Fibroblast of lung (primary cell): ENCODE measurements around the gene PEPD. TPM values are rescaled to one million over a fixed set of nuclear protein-coding genes. Genes with fewer than 3 reads are reported as not detected.

Source experiments
- DNase-seq, 2 donors: peaks; one replicate each; pipeline versions ENCODE4 v3.0.0 to v3.0.0-alpha.2; 2010; ENCODE audit warnings: low read depth in 2 of 2
- H2AFZ ChIP-seq: 2 replicates; pipeline ENCODE4 v1.5.1; 2012; ENCODE audit warnings: low read length, control low read depth, inconsistent platforms
- H3K27ac ChIP-seq: 2 replicates; pipeline ENCODE4 v1.5.1; 2011; ENCODE audit warnings: low read length, control low read depth; ENCODE audit not compliant: insufficient read depth
- H3K27me3 ChIP-seq: 2 replicates; pipeline ENCODE4 v1.5.1; 2011; ENCODE audit warnings: mild to moderate bottlenecking, low read length; ENCODE audit not compliant: control insufficient read depth, insufficient read depth
- H3K36me3 ChIP-seq: 2 replicates; pipeline ENCODE4 v1.5.1; 2011; ENCODE audit warnings: low read length; ENCODE audit not compliant: control insufficient read depth, insufficient read depth
- H3K4me1 ChIP-seq: 2 replicates; pipeline ENCODE4 v1.5.1; 2011; ENCODE audit warnings: low read length; ENCODE audit not compliant: control insufficient read depth, insufficient read depth; ENCODE audit errors: extremely low read depth
- H3K4me2 ChIP-seq: 2 replicates; pipeline ENCODE4 v1.5.1; 2011; ENCODE audit warnings: low read length, control low read depth; ENCODE audit not compliant: insufficient read depth; ENCODE audit errors: extremely low read depth
- H3K4me3 ChIP-seq, 4 experiments: fragments of 200-600 bp in 1 of 4; sonication (generic) in 1 of 4; replicated peaks in 1 of 4; 2 replicates each; pipeline ENCODE4 v1.5.1; 2011 to 2016; ENCODE audit warnings: low read length in 4 of 4, low read depth in 3 of 4, mild to moderate bottlenecking in 3 of 4, control low read depth in 2 of 4, inconsistent platforms in 1 of 4, mixed read lengths in 1 of 4; ENCODE audit not compliant: insufficient read depth in 1 of 4; ENCODE audit errors: control extremely low read depth in 1 of 4
- H3K79me2 ChIP-seq: 2 replicates; pipeline ENCODE4 v1.5.1; 2012; ENCODE audit warnings: mild to moderate bottlenecking, low read length, inconsistent platforms; ENCODE audit not compliant: control insufficient read depth, insufficient read depth
- H3K9ac ChIP-seq: 2 replicates; pipeline ENCODE4 v1.5.1; 2011; ENCODE audit warnings: mild to moderate bottlenecking, low read length, control low read depth; ENCODE audit not compliant: insufficient read depth
- H3K9me3 ChIP-seq: 2 replicates; pipeline ENCODE4 v1.5.1; 2012; ENCODE audit warnings: low read depth, low read length; ENCODE audit not compliant: control insufficient read depth, insufficient read depth
- H4K20me1 ChIP-seq: 2 replicates; pipeline ENCODE4 v1.5.1; 2011; ENCODE audit warnings: low read length; ENCODE audit not compliant: control insufficient read depth, insufficient read depth; ENCODE audit errors: extremely low read depth
- CTCF ChIP-seq, 2 donors: IDR thresholded peaks in 1 of 2; conservative IDR thresholded peaks in 1 of 2; 1 replicate in 1 of 2; 2 replicates in 1 of 2; pipeline ENCODE4 v1.5.1; 2011 to 2012; ENCODE audit warnings: low read length in 2 of 2, control low read depth in 1 of 2, inconsistent platforms in 1 of 2, low read depth in 1 of 2, mild to moderate bottlenecking in 1 of 2
- EZH2 ChIP-seq: IDR thresholded peaks from 2 replicates; pipeline ENCODE4 v1.5.1; 2012; ENCODE audit warnings: low read length, control low read depth, mild to moderate bottlenecking; ENCODE audit errors: missing control alignments
- polyA plus RNA-seq, 2 donors: library from polyadenylated mRNA; depleted of rRNA in 1 of 2; stranded (reverse) in 1 of 2; unstranded in 1 of 2; fragments of >200 nt; gene quantifications; 2 replicates each; pipeline ENCODE4 v1.2.1, GENCODE V29; 2011 to 2012; ENCODE audit warnings: missing spikeins in 1 of 2
- total RNA-seq: library from RNA; depleted of rRNA; stranded (reverse); fragments of >200 nt; gene quantifications from 2 replicates; pipeline ENCODE4 v1.2.1, GENCODE V29; 2014

PEPD gene
- total and polyA plus RNA-seq, 2 donors (not counting 1 experiment from before 2014, with no cell fraction given) = 59.8 to 81.9 TPM

DNA sequence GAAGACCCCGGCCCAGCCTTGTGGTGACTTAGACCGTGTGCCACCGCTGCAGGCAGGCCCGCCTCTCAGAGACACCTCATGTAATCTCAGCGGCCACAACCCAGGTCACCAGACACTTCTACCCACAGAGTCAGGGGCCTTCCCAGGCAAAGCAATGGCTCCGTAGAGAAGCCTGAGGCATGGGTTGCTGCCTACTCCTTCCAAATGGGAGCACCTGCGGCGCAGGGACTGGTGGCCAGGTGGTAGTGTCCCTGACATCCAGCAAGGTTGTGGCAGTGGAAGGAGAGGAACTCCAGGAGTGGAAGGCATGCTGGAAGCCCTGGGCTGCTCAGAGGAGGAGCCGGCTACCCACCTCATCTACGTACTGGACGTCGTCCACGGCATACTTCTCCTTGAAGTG is 21.0 kb downstream of the PEPD start:
- DNase-seq = no peak
- H3K27ac ChIP-seq = no peak overlapping the region
- no peaks in the 10 kb centered on the region for H3K4me1 ChIP-seq
- no peaks in the 10 kb centered on the region for H3K27me3 ChIP-seq
- no peak for TF ChIP-seq CTCF (conservative IDR thresholded peaks at IDR 0.05 in 1 of 2, IDR thresholded peaks at IDR 0.05 in 1 of 2; ENCODE audit: low read depth in 1 of 2, low read length in 2 of 2)
- TF ChIP-seq EZH2 = no peak
- H3K79me2 ChIP-seq = no peaks in the 10 kb centered on the region
- H3K4me2 ChIP-seq = no peak overlapping the region
- no peak overlapping the region for H3K4me3 ChIP-seq
- no peaks in the 10 kb centered on the region for H4K20me1 ChIP-seq
- H3K9ac ChIP-seq = no peak overlapping the region
- peaks cover 5% of the 10 kb centered on the region for H3K36me3 ChIP-seq
- H2AFZ ChIP-seq = no peak overlapping the region
- no peaks in the 10 kb centered on the region for H3K9me3 ChIP-seq

- no peak overlapping the region for H3K27ac ChIP-seq
- no peak for DNase-seq
- H3K9ac ChIP-seq = no peak overlapping the region
- H3K4me2 ChIP-seq = no peak overlapping the region
- TF ChIP-seq EZH2 = no peak
- TF ChIP-seq CTCF (conservative IDR thresholded peaks at IDR 0.05 in 1 of 2, IDR thresholded peaks at IDR 0.05 in 1 of 2; ENCODE audit: low read depth in 1 of 2, low read length in 2 of 2) = no peak
- H3K4me3 ChIP-seq = no peak overlapping the region
- H3K27me3 ChIP-seq = no peaks in the 10 kb centered on the region
- no peaks in the 10 kb centered on the region for H3K79me2 ChIP-seq
- no peaks in the 10 kb centered on the region for H4K20me1 ChIP-seq
- no peak overlapping the region for H2AFZ ChIP-seq
- H3K36me3 ChIP-seq = peaks cover 5% of the 10 kb centered on the region
- no peaks in the 10 kb centered on the region for H3K9me3 ChIP-seq
- no peaks in the 10 kb centered on the region for H3K4me1 ChIP-seq
Measured at GRCh38 chr19:33499671-33500506, 21.7 kb downstream of the PEPD start.

GRCh38 chr19:33499248-33499647 is 22.3 kb downstream of the PEPD start:
- Histone ChIP-seq H3K9me3 (no peaks in the 10 kb centered on the region), H2AFZ (no peak overlapping the region), H3K27ac (no peak overlapping the region), H3K4me1 (no peaks in the 10 kb centered on the region), H3K4me2 (no peak overlapping the region), H3K9ac (no peak overlapping the region), H3K36me3 (peaks cover 5% of the 10 kb centered on the region), H3K79me2 (no peaks in the 10 kb centered on the region), H4K20me1 (no peaks in the 10 kb centered on the region), H3K27me3 (no peaks in the 10 kb centered on the region), H3K4me3 (no peak overlapping the region)
- TF ChIP-seq CTCF (conservative IDR thresholded peaks at IDR 0.05 in 1 of 2, IDR thresholded peaks at IDR 0.05 in 1 of 2; ENCODE audit: low read depth in 1 of 2, low read length in 2 of 2) = no peak
- no peak for TF ChIP-seq EZH2
- no peak for DNase-seq
